Ishikawa (cell line): Measurements from ENCODE around the gene ACAN.

Source experiments
- CEBPB ChIP-seq: IDR thresholded peaks from 2 replicates; pipeline ENCODE4 v1.6.1; 2012
- CREB1 ChIP-seq: IDR thresholded peaks from 2 replicates; pipeline ENCODE4 v1.6.1; 2012; ENCODE audit warnings: low read depth
- EP300 ChIP-seq: IDR thresholded peaks from 2 replicates; pipeline ENCODE4 v1.6.1; 2012; ENCODE audit warnings: borderline replicate concordance
- REST ChIP-seq: IDR thresholded peaks from 2 replicates; pipeline ENCODE4 v1.6.1; 2012; ENCODE audit warnings: low read depth, mild to moderate bottlenecking
- YY1 ChIP-seq: IDR thresholded peaks from 2 replicates; pipeline ENCODE4 v1.6.1; 2012; ENCODE audit warnings: low read depth

DNA sequence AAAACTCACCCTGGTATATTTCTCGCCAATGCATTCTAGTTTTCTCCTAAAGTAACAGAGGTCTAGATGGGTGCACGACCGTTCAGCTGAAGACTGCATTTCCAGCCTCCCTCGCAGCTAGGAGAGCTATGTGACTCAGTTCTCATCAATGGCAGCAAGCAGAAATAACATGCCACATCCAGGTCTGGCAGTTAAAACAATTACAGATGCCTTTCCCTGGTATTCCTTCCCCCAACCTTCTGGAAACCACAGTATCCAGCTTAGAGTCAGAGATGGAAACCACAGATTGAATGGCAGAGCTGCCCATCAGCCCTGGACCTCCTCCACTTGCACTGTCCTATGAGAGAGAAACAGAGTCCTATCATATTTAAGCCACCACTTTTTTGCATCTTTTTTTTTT lies 87.3 kb downstream of the ACAN start:
- no peak for TF ChIP-seq REST
- TF ChIP-seq EP300, result no peak
- no peak for TF ChIP-seq CREB1
- no peak for TF ChIP-seq YY1
- TF ChIP-seq CEBPB, result no peak
